ENCODE data around the gene LIMS1.
A peak's percentile ranks its signal among the peaks of the same experiment; 100 is the strongest.

The LIMS1 gene

GRCh38 chr2:108565778-108566375 lies 31.6 kb downstream of the LIMS1 start:
- TF ChIP-seq SALL2 (tag by site-specific recombination; IDR thresholded peaks at IDR 0.05; ENCODE audit: borderline replicate concordance) = no peak
- TF ChIP-seq MZF1 (tag by site-specific recombination; IDR thresholded peaks at IDR 0.05; ENCODE audit: borderline replicate concordance) = peak; percentile 83; the same call in 1 of the 2 replicates
- no peak for TF ChIP-seq GLIS2 (tag by site-specific recombination; IDR thresholded peaks at IDR 0.05)
- TF ChIP-seq ZNF132 (tag by site-specific recombination; IDR thresholded peaks at IDR 0.05; ENCODE audit: borderline replicate concordance) = no peak
- no peak for TF ChIP-seq ZNF558 (tag by site-specific recombination; IDR thresholded peaks at IDR 0.05)
- no peak overlapping the region for H3K4me3 ChIP-seq (ENCODE audit: low read depth, low read length)
- no peak overlapping the region for H3K27ac ChIP-seq (ENCODE audit: extremely low read depth, low read depth, low read length)
- 0 out of 2 replicates have a peak, but pooled peaks cover 3% of the 10 kb centered on the region for H3K4me1 ChIP-seq (ENCODE audit: control insufficient read depth, insufficient read depth, low read length)
- H3K36me3 ChIP-seq (ENCODE audit: control insufficient read depth in 2 of 2, insufficient read depth in 1 of 2, low read length in 2 of 2) = no peaks in the 10 kb centered on the region
- ChIA-PET CTCF (interaction anchor here (1.0 to 1.3 kb wide), 3 partner anchors 18 to 71 kb away, joined by 3 to 4 read pairs (median 3); no protein-coding TSS in a partner anchor), POLR2A (no interaction called here)
- H3K9me3 ChIP-seq (ENCODE audit: control insufficient read depth, insufficient read depth, low read depth, low read length) = no peaks in the 10 kb centered on the region

GRCh38 chr2:108570416-108570815 lies 36.1 kb downstream of the LIMS1 start:
- H3K4me1 ChIP-seq (ENCODE audit: control insufficient read depth, insufficient read depth, low read length) = peaks cover 14% of the 10 kb centered on the region; the same call in 1 of the 2 replicates
- TF ChIP-seq ZNF10 (tag by site-specific recombination; IDR thresholded peaks at IDR 0.05) = no peak
- TF ChIP-seq ZNF549 (tag by site-specific recombination; IDR thresholded peaks at IDR 0.05) = no peak
- no peak for TF ChIP-seq ZNF510 (tag by site-specific recombination; IDR thresholded peaks at IDR 0.05; ENCODE audit: insufficient replicate concordance)
- TF ChIP-seq WT1 (tag by site-specific recombination; IDR thresholded peaks at IDR 0.05) = peak; percentile 72
- no peak for TF ChIP-seq ZNF704 (tag by site-specific recombination; IDR thresholded peaks at IDR 0.05)
- TF ChIP-seq KLF10 (tag by site-specific recombination; IDR thresholded peaks at IDR 0.05) = no peak
- no peak for TF ChIP-seq ELK4 (IDR thresholded peaks at IDR 0.05; ENCODE audit: borderline replicate concordance, low read depth, low read length)
- peak; percentile 86 for TF ChIP-seq GLIS1 (tag by site-specific recombination; IDR thresholded peaks at IDR 0.05)
- no peak for TF ChIP-seq ZNF221 (tag by site-specific recombination; IDR thresholded peaks at IDR 0.05; ENCODE audit: borderline replicate concordance)
- no peak overlapping the region for H3K27ac ChIP-seq (ENCODE audit: extremely low read depth, low read depth, low read length)
- H3K4me3 ChIP-seq (ENCODE audit: low read depth, low read length) = no peak overlapping the region
- CTCF ChIA-PET = interaction anchor here (0.6 to 1.3 kb wide), 3 partner anchors 10 to 348 kb away, joined by 3 read pairs; no protein-coding TSS in a partner anchor
- no peaks in the 10 kb centered on the region for H3K36me3 ChIP-seq (ENCODE audit: control insufficient read depth in 2 of 2, insufficient read depth in 1 of 2, low read length in 2 of 2)
- POLR2A ChIA-PET = interaction anchor here (2.7 kb wide), 1 partner anchor 37 kb away, joined by 10 read pairs; no protein-coding TSS in a partner anchor
- no peaks in the 10 kb centered on the region for H3K9me3 ChIP-seq (ENCODE audit: control insufficient read depth, insufficient read depth, low read depth, low read length)

- H3K4me1 ChIP-seq (ENCODE audit: control insufficient read depth, insufficient read depth, low read length) = peaks cover 19% of the 10 kb centered on the region; the same call in 1 of the 2 replicates
- H3K9me3 ChIP-seq (ENCODE audit: control insufficient read depth, insufficient read depth, low read depth, low read length) = no peaks in the 10 kb centered on the region
- no peak overlapping the region for H3K27ac ChIP-seq (ENCODE audit: extremely low read depth, low read depth, low read length)
- CTCF ChIA-PET = interaction anchor here (0.7 to 1.8 kb wide), 4 partner anchors 11 to 65 kb away, joined by 3 to 9 read pairs (median 6); no protein-coding TSS in a partner anchor
- POLR2A ChIA-PET = interaction anchor here (2.7 kb wide), 1 partner anchor 38 kb away, joined by 10 read pairs; no protein-coding TSS in a partner anchor
- no peaks in the 10 kb centered on the region for H3K36me3 ChIP-seq (ENCODE audit: control insufficient read depth in 2 of 2, insufficient read depth in 1 of 2, low read length in 2 of 2)
- no peak overlapping the region for H3K4me3 ChIP-seq (ENCODE audit: low read depth, low read length)
- TF ChIP-seq HOXC10 (CRISPR knock-in tag; IDR thresholded peaks at IDR 0.05) (no peak), ZNF837 (tag by site-specific recombination; IDR thresholded peaks at IDR 0.05) (no peak), ZNF354C (tag by site-specific recombination; IDR thresholded peaks at IDR 0.05; ENCODE audit: borderline replicate concordance, low read depth) (no peak), KLF17 (tag by site-specific recombination; IDR thresholded peaks at IDR 0.05) (no peak), OSR2 (tag by site-specific recombination; IDR thresholded peaks at IDR 0.05) (no peak), ZNF514 (tag by site-specific recombination; IDR thresholded peaks at IDR 0.05) (no peak), ZBTB10 (tag by site-specific recombination; IDR thresholded peaks at IDR 0.05) (no peak), RBAK (tag by site-specific recombination; IDR thresholded peaks at IDR 0.05) (no peak), ZBTB6 (tag by site-specific recombination; IDR thresholded peaks at IDR 0.05) (no peak), ZNF561 (tag by site-specific recombination; IDR thresholded peaks at IDR 0.05; ENCODE audit: borderline replicate concordance) (no peak)
Measured at GRCh38 chr2:108571286-108571685, 37.0 kb downstream of the LIMS1 start.
